Lung (tissue), 12 donors: ENCODE results near the gene PRMT7. TPM values are rescaled to one million over a fixed set of nuclear protein-coding genes. Genes with fewer than 3 reads are reported as not detected.

Experiments used
- ATAC-seq: fragments of 200-7000 bp; cut with Tn5 transposase; one replicate; pipeline ENCODE4 v1.9.1; 2020; ENCODE audit warnings: moderate number of reproducible peaks; ENCODE audit not compliant: insufficient read depth, low FRiP score
- DNase-seq, 3 donors: peaks; one replicate each; pipeline ENCODE4 v3.0.0-alpha.2; 2013 to 2017
- H3K27ac ChIP-seq, 2 donors: one replicate each; pipeline ENCODE4 v1.5.1; 2013; ENCODE audit warnings: mild to moderate bottlenecking in 2 of 2, moderate library complexity in 2 of 2, control low read depth in 1 of 2, inconsistent platforms in 1 of 2, low read depth in 1 of 2, low read length in 1 of 2
- H3K27me3 ChIP-seq, 3 donors: one replicate each; pipeline ENCODE4 v1.5.1; 2013; ENCODE audit warnings: low read length in 2 of 3; ENCODE audit not compliant: control insufficient read depth in 3 of 3, insufficient read depth in 3 of 3
- H3K36me3 ChIP-seq, 4 donors: one replicate each; pipeline ENCODE4 v1.5.1; 2013; ENCODE audit warnings: low read length in 4 of 4, mild to moderate bottlenecking in 1 of 4, moderate library complexity in 1 of 4; ENCODE audit not compliant: control insufficient read depth in 4 of 4, insufficient read depth in 4 of 4
- H3K4me1 ChIP-seq, 5 donors: one replicate each; pipeline ENCODE4 v1.5.1; 2013; ENCODE audit warnings: low read length in 5 of 5, mild to moderate bottlenecking in 2 of 5, moderate library complexity in 1 of 5; ENCODE audit not compliant: control insufficient read depth in 5 of 5, insufficient read depth in 5 of 5
- H3K4me3 ChIP-seq: one replicate; pipeline ENCODE4 v1.5.1; 2013; ENCODE audit warnings: mild to moderate bottlenecking, control low read depth, moderate library complexity
- H3K9ac ChIP-seq, 2 donors: one replicate each; pipeline ENCODE4 v1.5.1; 2013; ENCODE audit warnings: low read length in 2 of 2, control low read depth in 1 of 2; ENCODE audit not compliant: insufficient read depth in 1 of 2
- H3K9me3 ChIP-seq, 4 donors: one replicate each; pipeline ENCODE4 v1.5.1; 2013; ENCODE audit warnings: low read length in 3 of 4, mild to moderate bottlenecking in 1 of 4, moderate library complexity in 1 of 4; ENCODE audit not compliant: control insufficient read depth in 4 of 4, insufficient read depth in 3 of 4
- WGBS, 2 donors: extraction: QIAGEN DNeasy Blood & Tissue Kit; methylation state at CpG; one replicate each; pipeline ENCODE4 v1.1.7; 2013; 5-methylcytosine and 5-hydroxymethylcytosine counted together
- polyA plus RNA-seq, 2 donors: library from polyadenylated mRNA; stranded (reverse); fragments of 200-250 nt; gene quantifications; one replicate each; pipeline ENCODE4 v1.2.1, GENCODE V29; 2013
- total RNA-seq, 2 donors: library from RNA; depleted of rRNA in 1 of 2; stranded (reverse); fragments of >200 nt in 1 of 2; gene quantifications; one replicate each; pipeline ENCODE4 v1.2.1, GENCODE V29; 2014 to 2021
- TF ChIP-seq, protein P1 (sequence below): IDR thresholded peaks from 2 replicates; pipeline ENCODE4 v1.5.1; 2012; ENCODE audit warnings: mild to moderate bottlenecking; ENCODE audit errors: control extremely low read depth, extremely low read depth
- donor health status: control.
- donor health status: control.
- donor health status: Bipolar disorder and iron deficiency.
- donor health status: healthy.
- donor health status: DM: yes; HTN: yes; CAD: no.

The PRMT7 gene
- total and polyA plus RNA-seq, 4 donors = 20.3 to 55.5 (median 38.4) TPM

DNA sequence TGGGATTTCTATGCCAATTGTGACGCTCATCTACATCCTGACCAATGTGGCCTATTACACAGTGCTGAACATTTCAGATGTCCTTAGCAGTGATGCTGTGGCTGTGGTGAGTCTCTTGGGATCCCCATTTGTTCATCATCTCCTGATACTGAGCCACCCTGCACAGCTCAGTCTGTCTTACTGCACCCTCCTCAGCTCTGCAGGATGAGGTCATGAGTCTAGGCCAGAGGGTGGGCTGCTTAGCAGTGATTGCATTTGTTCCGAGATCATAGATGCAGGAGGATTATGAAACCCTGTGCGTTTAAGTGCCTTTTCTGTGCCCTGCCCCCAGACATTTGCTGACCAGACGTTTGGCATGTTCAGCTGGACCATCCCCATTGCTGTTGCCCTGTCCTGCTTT is 19.6 kb upstream of the PRMT7 start:
- H3K4me1 ChIP-seq = peaks cover 0 to 19% (median 0%) of the 10 kb centered on the region in 5 donors
- H3K27ac ChIP-seq = no peak overlapping the region
- whole genome bisulfite sequencing, 2 donors = 72 to 83% methylated on average over 4 of the region's 4 CpGs
- no peaks in the 10 kb centered on the region for H3K27me3 ChIP-seq
- no peak for DNase-seq
- H3K9me3 ChIP-seq = peaks cover 0 to 1% (median 0%) of the 10 kb centered on the region in 4 donors
- no peak overlapping the region for H3K4me3 ChIP-seq
- H3K9ac ChIP-seq = no peak overlapping the region
- ATAC-seq = no peak
- TF ChIP-seq, protein P1, sequence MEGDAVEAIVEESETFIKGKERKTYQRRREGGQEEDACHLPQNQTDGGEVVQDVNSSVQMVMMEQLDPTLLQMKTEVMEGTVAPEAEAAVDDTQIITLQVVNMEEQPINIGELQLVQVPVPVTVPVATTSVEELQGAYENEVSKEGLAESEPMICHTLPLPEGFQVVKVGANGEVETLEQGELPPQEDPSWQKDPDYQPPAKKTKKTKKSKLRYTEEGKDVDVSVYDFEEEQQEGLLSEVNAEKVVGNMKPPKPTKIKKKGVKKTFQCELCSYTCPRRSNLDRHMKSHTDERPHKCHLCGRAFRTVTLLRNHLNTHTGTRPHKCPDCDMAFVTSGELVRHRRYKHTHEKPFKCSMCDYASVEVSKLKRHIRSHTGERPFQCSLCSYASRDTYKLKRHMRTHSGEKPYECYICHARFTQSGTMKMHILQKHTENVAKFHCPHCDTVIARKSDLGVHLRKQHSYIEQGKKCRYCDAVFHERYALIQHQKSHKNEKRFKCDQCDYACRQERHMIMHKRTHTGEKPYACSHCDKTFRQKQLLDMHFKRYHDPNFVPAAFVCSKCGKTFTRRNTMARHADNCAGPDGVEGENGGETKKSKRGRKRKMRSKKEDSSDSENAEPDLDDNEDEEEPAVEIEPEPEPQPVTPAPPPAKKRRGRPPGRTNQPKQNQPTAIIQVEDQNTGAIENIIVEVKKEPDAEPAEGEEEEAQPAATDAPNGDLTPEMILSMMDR = no peak
- H3K36me3 ChIP-seq = peaks cover 2 to 31% (median 10%) of the 10 kb centered on the region in 4 donors

DNA sequence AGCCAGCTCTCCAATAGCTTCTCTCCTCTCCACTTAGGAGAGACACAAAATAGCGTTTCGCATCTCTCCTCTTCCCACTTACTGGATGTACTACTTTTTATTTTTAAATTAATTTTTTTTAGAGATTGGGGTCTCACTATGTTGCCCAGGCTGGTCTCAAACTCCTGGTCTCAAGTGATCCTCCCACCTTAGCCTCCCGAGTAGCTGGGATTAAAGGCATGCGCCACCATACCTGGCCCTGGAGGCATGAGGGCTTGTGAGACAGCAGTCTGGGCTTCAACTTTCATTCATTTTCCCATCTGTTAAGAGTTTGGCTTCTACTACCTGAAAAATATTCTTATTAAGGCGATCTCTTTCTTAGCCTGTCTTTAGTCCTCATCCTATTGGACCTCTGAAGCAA is 18.4 kb upstream of the PRMT7 start:
- Histone ChIP-seq H3K27ac (no peak overlapping the region), H3K9me3 (peaks cover 0 to 1% (median 0%) of the 10 kb centered on the region in 4 donors), H3K27me3 (no peaks in the 10 kb centered on the region), H3K4me3 (no peak overlapping the region), H3K36me3 (peaks cover 2 to 39% (median 16%) of the 10 kb centered on the region in 4 donors), H3K9ac (no peak overlapping the region), H3K4me1 (peaks cover 0 to 12% (median 0%) of the 10 kb centered on the region in 5 donors)
- 97 to 98% methylated on average over 5 of the region's 5 CpGs for WGBS, 2 donors
- DNase-seq (no peak), ATAC-seq (no peak)
- TF ChIP-seq, protein P1 = no peak

DNA sequence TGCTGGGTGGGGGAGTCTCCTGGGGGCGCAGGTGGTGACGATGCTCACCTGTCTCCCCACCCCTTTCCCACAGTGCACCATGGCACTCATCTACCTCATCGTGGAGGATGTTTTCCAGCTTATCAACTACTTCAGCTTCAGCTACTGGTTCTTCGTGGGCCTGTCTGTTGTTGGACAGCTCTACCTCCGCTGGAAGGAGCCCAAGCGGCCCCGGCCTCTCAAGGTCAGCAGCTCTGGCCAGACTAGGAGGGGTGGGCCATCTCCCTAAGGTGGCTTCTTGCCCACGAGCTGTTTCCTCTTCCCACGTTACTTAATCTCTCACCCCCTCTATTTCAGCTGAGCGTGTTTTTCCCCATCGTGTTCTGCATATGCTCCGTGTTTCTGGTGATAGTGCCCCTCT is 14.5 kb upstream of the PRMT7 start:
- TF ChIP-seq, protein P1 = no peak
- no peak for ATAC-seq

DNA sequence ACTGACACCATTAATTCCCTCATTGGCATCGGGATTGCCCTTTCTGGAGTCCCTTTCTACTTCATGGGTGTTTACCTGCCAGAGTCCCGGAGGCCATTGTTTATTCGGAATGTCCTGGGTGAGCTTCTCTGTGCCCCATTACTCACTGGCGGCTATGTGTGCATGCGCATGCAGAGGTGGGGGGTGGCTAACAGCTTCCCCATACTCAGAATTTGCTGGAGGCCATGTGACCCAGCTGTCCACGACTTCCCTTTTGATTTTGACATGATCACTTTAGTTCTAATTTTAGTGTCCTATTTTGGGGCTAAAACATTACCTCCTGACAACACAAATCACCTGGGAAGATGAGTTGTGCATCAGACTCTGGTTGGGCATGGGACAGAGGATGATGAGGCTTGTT is 14.1 kb upstream of the PRMT7 start:
- DNase-seq (no peak), ATAC-seq (no peak)
- Histone ChIP-seq H3K27me3 (no peaks in the 10 kb centered on the region), H3K9me3 (no peaks in the 10 kb centered on the region), H3K9ac (no peak overlapping the region), H3K27ac (peak overlapping the region in 1 of 2 donors; percentile 53), H3K4me3 (no peak overlapping the region), H3K4me1 (peaks cover 0 to 8% (median 0%) of the 10 kb centered on the region in 5 donors), H3K36me3 (peaks cover 16 to 49% (median 31%) of the 10 kb centered on the region in 4 donors)
- TF ChIP-seq, protein P1 = no peak
- 63 to 81% methylated on average over 6 of the region's 6 CpGs for WGBS, 2 donors

More for the DNA sequence above, 14.5 kb upstream of the PRMT7 start:
- no peaks in the 10 kb centered on the region for H3K27me3 ChIP-seq
- DNase-seq = no peak
- peaks cover 16 to 53% (median 28%) of the 10 kb centered on the region in 4 donors for H3K36me3 ChIP-seq
- no peak overlapping the region for H3K4me3 ChIP-seq
- peaks cover 0 to 8% (median 0%) of the 10 kb centered on the region in 5 donors for H3K4me1 ChIP-seq
- H3K9ac ChIP-seq = no peak overlapping the region
- peak overlapping the region in 1 of 2 donors; percentile 53 for H3K27ac ChIP-seq
- WGBS, 2 donors = 73 to 74% methylated on average over 12 of the region's 12 CpGs
- H3K9me3 ChIP-seq = no peaks in the 10 kb centered on the region
